Activated naive CD4-positive, alpha-beta T cell treated with anti-CD3 and anti-CD28 coated beads, Interleukin-2, amount 10 ng/mL, durations not matched to agents 7 days and 5 days (primary cell): ENCODE data around the gene TRPC5OS.

ENCODE experiments used
- CTCF ChIA-PET: fragments of 350-600 bp; sonication (Branson Sonifier 250); formaldehyde crosslinking; loops from one replicate; lab custom pipeline; 2021; ENCODE audit warnings: antibody characterized with exemption; lab: Charles Lee
- DNase-seq: peaks from one replicate; pipeline ENCODE4 v3.0.0-alpha.2; 2020
- H3K27ac Mint-ChIP-seq: one replicate; pipeline ENCODE4 v1.8.0; 2021; ENCODE audit warnings: mild to moderate bottlenecking, moderate library complexity, mixed read lengths
- H3K27me3 Mint-ChIP-seq: one replicate; pipeline ENCODE4 v1.8.0; 2021; ENCODE audit warnings: mild to moderate bottlenecking, mixed read lengths
- H3K36me3 Mint-ChIP-seq: one replicate; pipeline ENCODE4 v1.8.0; 2021; ENCODE audit warnings: mixed read lengths
- H3K4me1 Mint-ChIP-seq: one replicate; pipeline ENCODE4 v1.8.0; 2021; ENCODE audit warnings: mixed read lengths
- H3K4me3 Mint-ChIP-seq: one replicate; pipeline ENCODE4 v1.8.0; 2021; ENCODE audit warnings: mild to moderate bottlenecking, moderate library complexity, mixed read lengths
- H3K9me3 Mint-ChIP-seq: one replicate; pipeline ENCODE4 v1.8.0; 2021; ENCODE audit warnings: mixed read lengths

The TRPC5OS gene

DNA sequence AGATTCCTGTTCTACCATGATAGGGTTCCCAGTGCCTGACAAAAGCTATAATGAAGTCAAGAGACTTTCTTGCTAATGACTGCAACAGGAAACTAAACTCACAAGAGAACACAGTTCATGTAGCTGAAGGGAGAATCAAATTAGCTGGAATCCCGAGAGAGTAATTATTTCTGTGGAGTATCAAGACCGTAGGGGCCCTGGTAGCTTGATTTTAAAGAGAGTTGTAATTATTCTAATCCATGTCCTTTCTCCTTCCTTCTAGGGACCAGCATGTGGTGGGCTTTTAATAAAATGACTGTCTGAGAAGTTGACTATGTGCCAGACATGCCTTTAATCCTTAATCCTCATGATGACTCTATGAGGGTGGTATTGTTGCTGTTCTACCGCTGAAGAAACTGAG lies 1.7 kb upstream of the TRPC5OS start:
- no peaks in the 10 kb centered on the region for H3K36me3 Mint-ChIP-seq
- no peak overlapping the region for H3K4me3 Mint-ChIP-seq
- no peaks in the 10 kb centered on the region for H3K9me3 Mint-ChIP-seq
- no peaks in the 10 kb centered on the region for H3K4me1 Mint-ChIP-seq
- H3K27me3 Mint-ChIP-seq = peaks cover 4% of the 10 kb centered on the region
- DNase-seq = no peak
- no peak overlapping the region for H3K27ac Mint-ChIP-seq
- CTCF ChIA-PET = no interaction called here

DNA sequence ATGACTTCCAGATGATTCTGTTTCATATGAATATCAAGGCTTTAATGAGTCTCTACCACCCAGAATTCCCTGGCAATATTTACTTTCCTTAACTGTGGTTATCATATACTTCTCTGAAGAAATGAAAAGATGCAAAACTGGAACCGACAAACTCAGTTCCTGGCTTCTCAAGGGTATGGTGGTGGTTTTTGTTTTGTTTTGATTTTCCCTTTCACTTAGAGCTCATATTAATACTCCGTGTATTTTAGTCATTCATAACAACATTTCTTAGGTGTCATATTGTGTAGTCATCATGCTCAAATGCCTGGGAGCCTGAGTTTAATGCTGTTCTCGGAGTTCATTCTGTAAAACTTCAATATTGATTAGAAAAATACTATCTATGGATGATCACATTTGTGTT lies 665 bp downstream of the TRPC5OS start:
- H3K9me3 Mint-ChIP-seq = no peaks in the 10 kb centered on the region
- CTCF ChIA-PET = no interaction called here
- no peaks in the 10 kb centered on the region for H3K4me1 Mint-ChIP-seq
- H3K4me3 Mint-ChIP-seq = no peak overlapping the region
- no peak for DNase-seq
- H3K36me3 Mint-ChIP-seq = no peaks in the 10 kb centered on the region
- H3K27ac Mint-ChIP-seq = no peak overlapping the region
- no peaks in the 10 kb centered on the region for H3K27me3 Mint-ChIP-seq

DNA sequence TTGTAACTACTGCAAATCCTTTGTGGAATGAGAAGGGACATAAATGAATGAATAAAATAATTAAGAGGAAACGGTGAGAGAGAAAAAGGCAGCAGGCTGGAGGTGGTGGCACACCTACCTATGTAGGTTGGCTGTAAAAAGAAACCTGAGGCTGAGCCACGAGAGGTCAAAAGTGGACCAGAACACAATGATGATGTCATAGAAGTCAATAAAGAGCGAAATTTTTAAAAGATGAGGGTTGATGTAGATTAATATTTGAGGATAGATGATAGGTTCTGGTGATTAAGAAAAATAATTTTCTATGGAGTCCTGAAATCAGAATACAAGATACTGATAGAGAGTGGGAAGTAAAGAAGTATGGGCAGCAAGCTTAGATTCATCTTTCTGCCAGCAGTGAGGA lies 1.7 kb downstream of the TRPC5OS start:
- H3K4me3 Mint-ChIP-seq = no peak overlapping the region
- CTCF ChIA-PET = no interaction called here
- no peaks in the 10 kb centered on the region for H3K9me3 Mint-ChIP-seq
- H3K36me3 Mint-ChIP-seq = no peaks in the 10 kb centered on the region
- no peaks in the 10 kb centered on the region for H3K4me1 Mint-ChIP-seq
- H3K27me3 Mint-ChIP-seq = no peaks in the 10 kb centered on the region
- H3K27ac Mint-ChIP-seq = no peak overlapping the region
- DNase-seq = no peak

DNA sequence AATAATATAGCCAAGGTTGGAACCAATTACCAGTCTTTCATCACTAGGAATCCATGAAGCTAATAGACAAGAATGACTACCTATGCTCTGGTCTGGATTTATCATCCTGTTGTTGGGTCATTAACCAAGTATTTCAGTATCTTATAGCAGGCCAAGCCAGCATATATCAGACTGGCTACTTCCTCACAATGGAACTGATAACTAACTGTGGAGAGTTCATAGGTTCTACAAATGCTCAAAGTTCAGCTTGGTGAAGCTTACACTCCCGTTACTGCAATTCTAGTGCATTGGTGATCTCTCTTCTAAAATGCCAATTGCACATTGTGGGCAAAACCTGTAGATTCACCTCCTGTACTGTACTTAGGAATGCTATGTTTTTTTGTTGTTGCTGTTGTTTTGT lies 4.8 kb downstream of the TRPC5OS start:
- no peaks in the 10 kb centered on the region for H3K4me1 Mint-ChIP-seq
- H3K27me3 Mint-ChIP-seq = no peaks in the 10 kb centered on the region
- H3K9me3 Mint-ChIP-seq = no peaks in the 10 kb centered on the region

DNA sequence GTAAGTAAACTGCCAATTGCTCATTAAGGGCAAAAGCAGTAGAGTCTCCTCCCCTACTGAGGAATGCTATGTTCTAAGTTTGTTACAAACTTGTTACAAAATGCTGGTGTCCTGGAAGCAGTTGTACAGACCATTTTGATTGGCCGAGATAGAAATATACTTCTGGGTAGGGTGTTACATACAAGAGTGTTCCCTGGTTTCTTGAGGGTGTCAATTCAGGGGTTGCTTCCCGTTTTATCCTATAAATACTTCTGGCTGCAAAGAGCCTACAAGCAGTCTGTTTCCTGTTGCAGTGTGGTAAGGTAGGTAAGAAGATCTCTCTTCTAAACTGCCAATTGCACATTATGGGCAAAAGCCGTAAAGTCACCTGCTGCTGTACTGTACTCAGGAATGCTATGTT lies 5.7 kb downstream of the TRPC5OS start:
- Mint-ChIP-seq H3K4me3 (no peak overlapping the region), H3K27me3 (no peaks in the 10 kb centered on the region), H3K36me3 (no peaks in the 10 kb centered on the region), H3K4me1 (no peaks in the 10 kb centered on the region), H3K27ac (no peak overlapping the region), H3K9me3 (no peaks in the 10 kb centered on the region)
- CTCF ChIA-PET = no interaction called here
- no peak for DNase-seq

More for the DNA sequence above, 4.8 kb downstream of the TRPC5OS start:
- CTCF ChIA-PET = interaction anchor here (0.9 kb wide), 1 partner anchor 876 kb away, joined by 3 read pairs; no protein-coding TSS in a partner anchor
- no peaks in the 10 kb centered on the region for H3K36me3 Mint-ChIP-seq
- no peak overlapping the region for H3K4me3 Mint-ChIP-seq
- no peak overlapping the region for H3K27ac Mint-ChIP-seq
- no peak for DNase-seq

DNA sequence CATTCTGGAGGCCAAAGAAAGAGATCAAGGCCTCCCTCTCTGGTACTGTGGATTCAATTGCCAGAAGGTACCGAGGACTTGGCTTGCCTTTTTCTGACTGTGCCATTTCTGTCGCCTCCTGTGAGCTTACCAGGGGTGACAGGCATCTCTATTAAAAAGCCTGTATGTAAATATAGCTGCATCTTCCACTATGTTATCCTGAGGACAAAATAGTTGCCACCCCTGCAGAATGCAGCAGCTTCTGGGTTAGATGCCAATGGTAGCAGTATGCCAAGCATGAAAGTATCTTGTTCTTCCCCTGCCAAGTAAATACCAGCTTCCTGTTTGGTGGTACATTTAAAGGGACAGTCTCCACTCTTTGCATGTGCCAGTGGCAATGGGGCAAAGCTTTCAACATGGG lies 10.7 kb downstream of the TRPC5OS start:
- Mint-ChIP-seq H3K27ac (no peak overlapping the region), H3K36me3 (no peaks in the 10 kb centered on the region), H3K27me3 (no peaks in the 10 kb centered on the region), H3K4me1 (no peaks in the 10 kb centered on the region), H3K4me3 (no peak overlapping the region), H3K9me3 (no peaks in the 10 kb centered on the region)
- CTCF ChIA-PET = interaction anchor here (1.3 kb wide), 1 partner anchor 17 kb away, joined by 6 read pairs; no protein-coding TSS in a partner anchor
- DNase-seq = no peak

DNA sequence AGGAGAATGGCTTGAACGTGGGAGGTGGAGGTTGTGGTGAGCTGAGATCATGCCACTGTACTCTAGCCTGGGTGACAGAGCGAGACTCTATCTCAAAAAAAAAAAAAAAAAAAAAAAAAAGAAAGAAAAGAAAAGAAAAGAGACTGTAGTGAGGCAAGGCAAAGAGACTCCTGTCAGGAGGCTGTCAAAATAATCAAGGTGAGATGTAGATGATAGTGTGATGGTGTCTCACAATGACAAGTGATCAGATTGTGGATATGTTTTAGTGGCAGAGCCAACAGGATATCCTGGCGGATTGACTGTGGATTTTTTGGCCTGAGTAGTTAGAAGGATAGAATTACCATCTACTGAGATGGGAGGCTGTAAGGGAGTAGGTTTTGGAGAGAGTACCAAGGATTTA lies 12.6 kb downstream of the TRPC5OS start:
- H3K27me3 Mint-ChIP-seq = no peaks in the 10 kb centered on the region
- no peaks in the 10 kb centered on the region for H3K4me1 Mint-ChIP-seq
- H3K4me3 Mint-ChIP-seq = no peak overlapping the region
- no peaks in the 10 kb centered on the region for H3K36me3 Mint-ChIP-seq
- DNase-seq = no peak
- H3K9me3 Mint-ChIP-seq = no peaks in the 10 kb centered on the region
- CTCF ChIA-PET = no interaction called here
- H3K27ac Mint-ChIP-seq = no peak overlapping the region

DNA sequence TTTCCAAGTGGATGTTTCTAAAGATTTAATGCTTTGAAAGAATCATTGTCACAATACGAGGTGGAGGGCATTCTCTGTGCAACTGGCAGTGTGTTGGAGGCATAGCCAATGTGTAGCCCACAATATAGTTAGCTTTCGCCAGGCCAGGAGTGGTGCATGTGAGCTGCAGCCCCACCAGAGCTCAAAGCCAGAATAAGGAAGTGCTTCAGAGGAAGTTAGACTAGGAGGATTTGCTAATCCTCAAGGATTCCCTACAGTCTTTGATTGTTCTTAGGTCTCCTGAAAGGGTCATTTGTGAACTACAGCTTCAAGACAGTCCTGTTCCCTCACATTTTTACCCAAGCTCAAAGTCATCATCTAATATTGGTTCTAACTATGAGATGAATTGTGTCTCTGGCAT lies 16.4 kb downstream of the TRPC5OS start:
- no peaks in the 10 kb centered on the region for H3K27me3 Mint-ChIP-seq
- H3K27ac Mint-ChIP-seq = no peak overlapping the region
- H3K36me3 Mint-ChIP-seq = no peaks in the 10 kb centered on the region
- H3K9me3 Mint-ChIP-seq = no peaks in the 10 kb centered on the region
- CTCF ChIA-PET = no interaction called here
- no peak overlapping the region for H3K4me3 Mint-ChIP-seq
- DNase-seq = no peak
- no peaks in the 10 kb centered on the region for H3K4me1 Mint-ChIP-seq

DNA sequence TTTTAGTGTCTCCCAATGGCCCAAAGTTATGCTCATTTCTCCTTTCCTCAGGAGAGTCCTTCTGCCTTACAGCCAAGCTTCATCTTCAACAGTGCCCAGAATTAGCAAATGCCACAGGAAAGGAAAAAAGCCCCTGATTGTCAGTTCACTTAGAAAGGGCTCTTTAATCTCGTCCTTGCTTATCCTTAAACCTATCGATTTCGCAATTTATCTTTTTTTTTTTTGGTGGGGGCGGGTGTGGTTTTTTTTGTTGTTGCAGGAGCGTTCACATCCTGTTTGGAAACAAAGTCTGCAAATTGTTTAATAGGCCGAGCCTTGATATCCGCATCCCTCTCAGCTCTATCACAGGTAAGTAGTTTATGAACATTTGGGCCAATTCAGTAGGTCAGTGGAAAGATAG lies 20.2 kb downstream of the TRPC5OS start:
- Mint-ChIP-seq H3K27me3 (no peaks in the 10 kb centered on the region), H3K27ac (no peak overlapping the region), H3K9me3 (no peaks in the 10 kb centered on the region), H3K4me3 (no peak overlapping the region), H3K36me3 (no peaks in the 10 kb centered on the region), H3K4me1 (no peaks in the 10 kb centered on the region)
- no peak for DNase-seq
- CTCF ChIA-PET = no interaction called here

DNA sequence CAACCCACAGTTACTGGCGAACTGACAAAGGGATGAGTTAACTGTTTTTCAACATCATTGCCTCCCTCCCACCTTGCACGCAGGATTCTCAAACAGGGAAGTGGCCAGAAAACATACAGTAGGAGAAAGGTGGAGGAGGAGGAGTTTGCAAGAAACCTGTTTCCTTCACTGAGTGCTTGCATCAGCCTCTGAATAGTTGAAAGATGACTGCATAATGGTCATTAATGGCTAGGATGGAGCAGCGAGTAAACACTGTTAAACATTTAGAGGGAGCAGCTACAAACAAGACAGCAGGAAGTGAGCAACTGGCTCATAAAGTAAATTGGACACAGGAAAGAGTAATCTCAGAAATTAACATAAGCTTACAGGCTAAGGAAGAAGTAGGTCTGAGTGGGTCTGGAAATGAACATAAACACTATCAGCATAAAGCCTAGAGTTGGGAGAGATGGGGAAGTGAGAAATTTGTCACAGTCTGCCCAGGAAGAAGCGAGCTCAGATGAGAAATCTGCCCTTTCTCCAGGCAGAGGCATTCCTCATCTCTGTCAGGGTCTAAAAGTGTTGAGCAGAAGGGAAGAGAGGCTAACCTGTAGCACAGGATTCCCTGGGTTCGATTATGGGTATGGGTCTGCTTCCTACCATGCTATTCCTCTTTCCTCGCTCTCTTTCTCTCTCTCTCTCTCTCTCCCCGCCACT lies 38.6 kb downstream of the TRPC5OS start:
- CTCF ChIA-PET = no interaction called here
- H3K4me1 Mint-ChIP-seq = no peaks in the 10 kb centered on the region
- DNase-seq = no peak
- H3K27ac Mint-ChIP-seq = no peak overlapping the region
- no peak overlapping the region for H3K4me3 Mint-ChIP-seq
- H3K9me3 Mint-ChIP-seq = peaks cover 5% of the 10 kb centered on the region
- H3K27me3 Mint-ChIP-seq = no peaks in the 10 kb centered on the region
- no peaks in the 10 kb centered on the region for H3K36me3 Mint-ChIP-seq

DNA sequence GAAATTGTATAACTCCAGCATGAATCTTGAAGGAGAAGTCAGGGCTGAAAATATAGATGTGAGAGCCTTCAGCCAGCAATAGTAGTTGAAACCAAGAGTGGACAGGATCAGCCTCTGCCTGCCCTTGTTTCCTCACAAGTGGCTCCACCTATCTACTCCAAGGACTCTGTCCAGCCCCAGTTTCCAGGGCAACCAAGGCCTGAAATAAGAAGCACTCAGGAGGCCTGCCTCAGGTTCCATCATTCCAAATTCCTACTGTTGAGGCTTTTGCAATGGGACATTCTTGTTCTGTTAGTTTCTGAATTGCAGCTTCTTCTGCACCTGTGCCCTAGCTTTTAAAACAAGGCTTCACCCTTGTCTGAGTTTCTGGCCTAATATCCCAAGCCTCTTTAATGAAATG lies 41.6 kb downstream of the TRPC5OS start:
- no peak overlapping the region for H3K27ac Mint-ChIP-seq
- no peak overlapping the region for H3K4me3 Mint-ChIP-seq
- no peaks in the 10 kb centered on the region for H3K4me1 Mint-ChIP-seq
- H3K27me3 Mint-ChIP-seq = no peaks in the 10 kb centered on the region
- DNase-seq = no peak
- no peaks in the 10 kb centered on the region for H3K36me3 Mint-ChIP-seq
- CTCF ChIA-PET = no interaction called here
- peaks cover 5% of the 10 kb centered on the region for H3K9me3 Mint-ChIP-seq

DNA sequence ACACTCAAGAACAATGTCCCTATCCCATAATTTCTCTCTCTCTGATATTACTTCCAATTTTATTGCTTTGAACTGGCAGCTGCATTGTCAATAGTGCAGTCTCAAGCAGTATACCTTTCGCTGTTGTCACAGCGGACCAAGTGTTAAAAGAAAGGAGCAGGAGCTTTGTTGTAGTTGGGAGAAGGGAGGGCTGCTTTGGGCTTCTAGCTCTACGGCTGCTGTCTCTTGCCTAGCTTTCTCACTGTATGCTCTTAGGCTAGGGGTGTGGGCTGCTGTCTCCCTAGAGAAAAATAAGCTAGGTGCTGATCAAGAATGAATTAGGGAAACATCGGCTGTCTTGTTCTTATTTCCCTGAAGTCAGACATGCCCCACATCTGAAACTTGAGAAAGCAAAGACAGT lies 52.5 kb downstream of the TRPC5OS start:
- no peak overlapping the region for H3K4me3 Mint-ChIP-seq

More for the DNA sequence above, 52.5 kb downstream of the TRPC5OS start:
- Mint-ChIP-seq H3K36me3 (no peaks in the 10 kb centered on the region), H3K27me3 (no peaks in the 10 kb centered on the region), H3K9me3 (no peaks in the 10 kb centered on the region), H3K27ac (no peak overlapping the region), H3K4me1 (no peaks in the 10 kb centered on the region)
- DNase-seq = no peak
- CTCF ChIA-PET = no interaction called here
